ENCODE data around the gene COX4I2. TPM values are rescaled to one million over a fixed set of nuclear protein-coding genes. Genes with fewer than 3 reads are reported as not detected.

COX4I2 gene
- total RNA-seq, 2 donors from 2014 or later, result 2.5 to 6.5 TPM

DNA sequence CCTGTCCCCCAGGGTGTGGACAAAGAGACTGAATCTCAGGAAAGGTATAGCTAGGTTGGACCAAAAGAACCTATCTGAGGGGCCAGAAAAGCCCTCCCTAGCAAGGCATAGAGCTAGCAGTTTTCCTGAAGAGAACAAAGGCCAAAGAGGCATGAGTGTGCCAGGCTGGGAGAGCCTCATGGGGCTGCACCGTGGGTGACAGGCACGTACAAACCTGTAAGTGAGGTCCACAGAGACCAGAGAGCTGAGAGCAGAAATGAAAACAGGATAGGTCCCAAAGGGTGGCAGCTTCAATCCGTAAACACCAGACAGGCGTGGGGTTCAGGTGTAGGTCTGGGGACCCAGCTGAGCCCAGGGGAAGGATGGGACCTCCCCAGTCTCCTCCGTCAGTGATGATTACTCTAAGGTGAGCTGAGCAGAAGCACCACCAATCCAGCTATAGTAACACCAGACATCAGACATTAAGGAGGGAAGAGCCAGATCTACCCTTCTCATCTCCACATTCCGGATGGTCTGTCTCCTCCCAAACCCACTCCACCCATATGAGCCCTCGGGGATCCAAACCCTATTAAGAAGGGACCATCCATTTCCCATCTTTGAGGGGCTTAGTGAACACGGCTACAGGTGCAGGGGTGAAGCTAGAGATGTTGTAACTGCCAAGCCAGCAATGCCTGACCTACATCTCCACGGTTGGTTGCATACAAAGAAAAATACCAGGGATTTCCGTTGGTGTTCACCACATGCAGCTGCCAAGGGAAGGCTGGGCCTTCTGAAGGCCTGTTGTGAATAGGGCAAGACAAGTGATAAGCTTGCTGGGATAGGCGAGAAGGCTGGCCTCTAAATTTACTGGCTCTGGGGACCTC is 46.7 kb downstream of the COX4I2 start:
- intact Hi-C loops (cut with DNase I), result no loop called here

GRCh38 chr20:31685853-31686643 is 48.3 kb downstream of the COX4I2 start:
- intact Hi-C loops (cut with DNase I), result no loop called here
- no peak for DNase-seq (ENCODE audit: low spot score)

More for the DNA sequence above, 46.7 kb downstream of the COX4I2 start:
- DNase-seq (ENCODE audit: low spot score), result peak; percentile 46

GRCh38 chr20:31687777-31688176 is 50.1 kb downstream of the COX4I2 start:
- intact Hi-C loops (cut with DNase I), result no loop called here

GRCh38 chr20:31689141-31689540 is 51.4 kb downstream of the COX4I2 start:
- DNase-seq (ENCODE audit: low spot score), result peak; percentile 3
- intact Hi-C loops (cut with DNase I), result no loop called here

More at GRCh38 chr20:31687777-31688176, 50.1 kb downstream of the COX4I2 start:
- no peak for DNase-seq (ENCODE audit: low spot score)

DNA sequence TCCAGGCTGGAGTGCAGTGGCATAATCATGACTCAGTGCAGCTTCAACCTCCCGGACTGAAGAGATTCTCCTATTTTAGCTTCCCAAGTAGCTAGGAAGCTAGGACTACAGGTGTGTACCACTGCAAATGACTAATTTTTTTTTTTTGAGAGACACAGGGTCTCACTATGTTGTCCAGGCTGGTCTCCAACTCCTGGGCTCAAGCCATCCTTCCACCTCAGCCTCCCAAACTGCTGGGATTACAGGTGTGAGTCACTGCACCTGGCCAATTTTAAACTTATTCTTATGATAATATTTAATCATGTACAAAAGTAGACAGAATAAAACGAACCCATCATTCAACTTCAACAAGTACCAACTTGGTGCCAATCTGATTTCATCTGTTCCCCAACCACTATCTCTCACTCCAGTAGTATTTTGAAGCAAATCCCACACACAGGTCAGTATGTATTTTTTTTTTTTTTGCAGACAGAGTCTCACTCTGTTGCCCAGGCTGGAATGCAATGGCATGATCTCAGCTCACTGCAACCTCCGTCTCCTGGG is 52.5 kb downstream of the COX4I2 start:
- peak; percentile 1 for DNase-seq (ENCODE audit: low spot score)
- intact Hi-C loops (cut with DNase I), result no loop called here

- intact Hi-C loops (cut with DNase I), result no loop called here
- DNase-seq (ENCODE audit: low spot score), result no peak
Observed at GRCh38 chr20:31691646-31692275, 54.0 kb downstream of the COX4I2 start.

DNA sequence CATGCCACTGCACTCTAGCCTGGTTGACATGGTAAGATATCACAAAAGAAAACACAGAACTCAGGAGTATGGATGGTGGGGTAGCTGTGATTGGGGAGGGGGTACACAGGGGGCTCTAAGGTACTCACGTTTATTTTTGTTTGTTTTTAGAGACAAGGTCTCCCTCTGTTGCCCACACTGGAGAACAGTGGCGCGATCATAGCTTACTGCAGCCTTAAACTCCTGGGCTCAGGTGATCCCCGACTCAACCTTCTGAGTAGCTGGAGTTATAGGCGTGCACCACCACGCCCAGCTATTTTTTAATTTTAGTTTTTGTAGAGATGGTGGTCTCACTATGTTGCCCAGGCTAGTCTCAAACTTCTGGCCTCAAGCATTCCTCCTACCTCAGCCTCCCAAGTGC is 55.7 kb downstream of the COX4I2 start:
- intact Hi-C loops (cut with DNase I), result no loop called here
- no peak for DNase-seq (ENCODE audit: low spot score)

DNA sequence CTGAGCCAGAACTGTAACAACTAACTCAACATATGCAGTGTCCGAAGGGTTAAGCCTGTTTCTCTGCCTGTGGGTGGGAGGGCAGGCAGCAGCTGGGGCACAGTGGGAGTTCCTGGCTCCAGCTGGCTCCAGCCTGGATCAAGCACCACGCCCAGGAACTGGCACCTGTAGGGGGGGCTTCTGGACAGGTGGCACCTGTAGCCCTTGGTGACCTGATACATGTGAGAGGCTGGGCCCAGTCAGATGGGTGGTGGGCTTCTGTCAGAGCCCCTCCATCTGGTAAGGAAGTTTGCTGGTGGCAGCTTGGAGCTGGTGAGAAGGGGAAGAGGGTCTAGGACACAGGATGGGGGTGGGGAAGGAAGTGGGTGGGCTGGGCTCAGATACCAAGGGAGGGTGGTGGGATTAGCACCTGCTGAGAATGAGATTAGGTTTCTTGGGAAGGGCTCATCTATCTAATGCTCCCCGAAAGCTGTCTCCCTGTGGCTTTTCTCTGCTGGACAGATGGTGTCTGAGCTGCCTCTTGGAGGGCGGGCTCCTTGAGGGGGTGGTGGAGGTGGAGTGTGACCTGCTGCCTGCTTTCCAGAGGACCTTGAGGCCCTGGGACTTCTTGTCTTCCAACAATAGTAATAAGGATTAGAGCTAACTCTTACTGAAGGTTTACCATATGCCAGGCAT is 56.4 kb downstream of the COX4I2 start:
- intact Hi-C loops (cut with DNase I), result no loop called here
- DNase-seq (ENCODE audit: low spot score), result no peak

Small RNA genes lying within 50 kb of the gene (microRNA-seq; reads per million reads assigned to microRNA genes)
- gene MIR3193 (ENCODE audit: borderline microRNAs expressed in 2 of 2), result 0 reads per million in 2 donors

Other genes starting within 250 kb of the COX4I2 start
- gene DEFB119, start 247.3 kb upstream of the COX4I2 start, total RNA-seq, result not detected
- gene DEFB121, start 231.7 kb upstream of the COX4I2 start, total RNA-seq, result not detected
- gene DEFB123, start 197.3 kb upstream of the COX4I2 start, total RNA-seq, result not detected
- gene DEFB124, start 162.8 kb upstream of the COX4I2 start, total RNA-seq, result 1 to 10 TPM in 1 of 2 donors, under 1 TPM in 1; 0.76 to 2.9 TPM
- 1 to 10 TPM; 5.2 to 6.7 TPM for gene REM1, start 162.6 kb upstream of the COX4I2 start, total RNA-seq
- gene HM13, start 123.5 kb upstream of the COX4I2 start, total RNA-seq, result 100 to 1,000 TPM; 118 TPM
- 100 to 1,000 TPM; 117 to 145 TPM for gene ID1, start 32.6 kb upstream of the COX4I2 start, total RNA-seq
- gene BCL2L1, start 85.0 kb downstream of the COX4I2 start, total RNA-seq, result 10 to 100 TPM; 65.4 to 76.0 TPM
- under 1 TPM; 0.76 to 0.88 TPM for gene TPX2, start 101.4 kb downstream of the COX4I2 start, total RNA-seq
- not detected for gene MYLK2, start 181.4 kb downstream of the COX4I2 start, total RNA-seq
- gene FOXS1, start 207.7 kb downstream of the COX4I2 start, total RNA-seq, result 1 to 10 TPM; 2.8 to 5.0 TPM
- 1 to 10 TPM in 1 of 2 donors, under 1 TPM in 1; 0.90 to 1.0 TPM for gene DUSP15, start 232.6 kb downstream of the COX4I2 start, total RNA-seq
- gene TTLL9, start 232.7 kb downstream of the COX4I2 start, total RNA-seq, result under 1 TPM; 0.14 to 0.19 TPM